NOMO-1 (cell line): ENCODE data around the gene MYRF.

Experiments used
- DNase-seq, 2 experiments: peaks; one replicate each; lab custom pipeline; 2025; ENCODE audit not compliant: unreplicated experiment in 2 of 2; lab: John Stamatoyannopoulos, UW

The MYRF gene

GRCh38 chr11:61718621-61719302 lies 33.7 kb upstream of the MYRF start:
- DNase-seq = no peak

- no peak for DNase-seq
Observed at GRCh38 chr11:61719978-61720377, 32.5 kb upstream of the MYRF start.

- no peak for DNase-seq
Observed at GRCh38 chr11:61720597-61720996, 31.8 kb upstream of the MYRF start.

- no peak for DNase-seq
Observed at GRCh38 chr11:61724437-61724836, 28.0 kb upstream of the MYRF start.

- DNase-seq = no peak
Observed at GRCh38 chr11:61725781-61726231, 26.6 kb upstream of the MYRF start.

GRCh38 chr11:61726775-61727174 lies 25.7 kb upstream of the MYRF start:
- no peak for DNase-seq

GRCh38 chr11:61727401-61727811 lies 25.0 kb upstream of the MYRF start:
- no peak for DNase-seq

GRCh38 chr11:61728066-61728939 lies 24.1 kb upstream of the MYRF start:
- DNase-seq = no peak

GRCh38 chr11:61728940-61729219 lies 23.6 kb upstream of the MYRF start:
- DNase-seq = no peak

GRCh38 chr11:61730240-61730994 lies 22.0 kb upstream of the MYRF start:
- no peak for DNase-seq

GRCh38 chr11:61731211-61731951 lies 21.1 kb upstream of the MYRF start:
- no peak for DNase-seq

GRCh38 chr11:61731952-61732675 lies 20.3 kb upstream of the MYRF start:
- no peak for DNase-seq

- no peak for DNase-seq
Observed at GRCh38 chr11:61732705-61733104, 19.7 kb upstream of the MYRF start.

- peak; percentile 68 to 70 for DNase-seq
Observed at GRCh38 chr11:61733120-61733978, 19.1 kb upstream of the MYRF start.

- no peak for DNase-seq
Observed at GRCh38 chr11:61734767-61735166, 17.7 kb upstream of the MYRF start.

- DNase-seq = no peak
Observed at GRCh38 chr11:61735391-61735790, 17.0 kb upstream of the MYRF start.

GRCh38 chr11:61736310-61736709 lies 16.1 kb upstream of the MYRF start:
- DNase-seq = no peak

GRCh38 chr11:61737131-61737530 lies 15.3 kb upstream of the MYRF start:
- DNase-seq = no peak

- DNase-seq = no peak
Observed at GRCh38 chr11:61737636-61738386, 14.6 kb upstream of the MYRF start.
